Mononuclear cell (primary cell): ENCODE results near the gene AKAP6. TPM values are rescaled to one million over a fixed set of nuclear protein-coding genes. Genes with fewer than 3 reads are reported as not detected.

Source experiments
- H3K27me3 ChIP-seq: 2 replicates; pipeline ENCODE4 v1.6.0; 2011; ENCODE audit warnings: low read length, control low read depth; ENCODE audit not compliant: insufficient read depth
- H3K4me1 ChIP-seq: 2 replicates; pipeline ENCODE4 v1.5.1; 2011; ENCODE audit warnings: mild to moderate bottlenecking, low read length, control low read depth; ENCODE audit not compliant: insufficient read depth
- H3K4me3 ChIP-seq: 2 replicates; pipeline ENCODE4 v1.5.1; 2011; ENCODE audit warnings: mild to moderate bottlenecking, low read length, moderate library complexity
- H3K9me3 ChIP-seq: 2 replicates; pipeline ENCODE4 v1.5.1; 2011; ENCODE audit warnings: low read depth, mild to moderate bottlenecking, control low read depth, low read length
- total RNA-seq: library from RNA; depleted of rRNA; stranded (reverse); fragments of >200 nt; gene quantifications from one replicate; pipeline ENCODE4 v1.2.3, GENCODE V29; 2012

The AKAP6 gene
- total RNA-seq, 1 donor, result 5.6 TPM

DNA sequence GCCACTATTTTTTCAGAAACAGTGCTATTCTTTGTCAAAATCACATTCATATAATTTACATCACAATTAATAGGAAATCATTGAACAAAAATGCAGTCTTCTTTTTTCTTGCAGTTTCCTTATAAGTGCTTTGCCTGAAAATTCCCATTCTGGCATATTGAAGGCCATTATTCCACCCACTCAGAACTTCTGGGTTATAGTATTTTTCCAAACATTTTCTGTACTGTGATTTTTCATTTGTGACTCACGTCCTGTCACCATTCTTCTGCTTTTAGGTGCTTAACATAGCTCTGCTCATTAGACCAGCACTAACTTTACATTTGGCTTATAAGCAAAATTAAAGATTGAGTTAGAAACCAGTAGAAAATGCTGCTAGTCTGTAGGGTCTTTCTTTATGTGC, 368.6 kb downstream of the AKAP6 start:
- H3K4me3 ChIP-seq, result no peak overlapping the region
- H3K27me3 ChIP-seq, result no peaks in the 10 kb centered on the region
- H3K9me3 ChIP-seq, result no peaks in the 10 kb centered on the region
- no peaks in the 10 kb centered on the region for H3K4me1 ChIP-seq

- no peak overlapping the region for H3K4me3 ChIP-seq
- H3K27me3 ChIP-seq, result no peaks in the 10 kb centered on the region
- H3K9me3 ChIP-seq, result no peaks in the 10 kb centered on the region
- H3K4me1 ChIP-seq, result no peaks in the 10 kb centered on the region
Measured at GRCh38 chr14:32698831-32699230, 369.7 kb downstream of the AKAP6 start.

DNA sequence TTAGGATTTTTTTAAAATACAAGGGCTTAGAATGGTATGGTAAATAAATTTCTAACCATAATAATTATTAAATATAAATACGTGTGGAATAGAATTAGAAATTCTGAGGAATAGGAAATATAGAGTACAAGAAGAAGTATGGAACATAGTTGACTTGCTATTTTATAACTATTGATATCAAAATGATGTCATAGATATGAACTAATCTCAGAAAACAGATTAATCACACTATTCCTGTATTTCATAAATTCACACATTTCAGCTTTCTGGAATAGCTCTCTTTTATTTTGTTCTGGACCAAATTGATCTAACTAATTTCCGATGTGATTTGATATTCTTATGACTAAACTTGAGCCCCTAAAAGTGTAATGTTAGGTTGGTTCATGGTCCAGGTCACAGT, 372.4 kb downstream of the AKAP6 start:
- Histone ChIP-seq H3K9me3 (no peaks in the 10 kb centered on the region), H3K4me3 (no peak overlapping the region), H3K27me3 (no peaks in the 10 kb centered on the region), H3K4me1 (no peaks in the 10 kb centered on the region)

DNA sequence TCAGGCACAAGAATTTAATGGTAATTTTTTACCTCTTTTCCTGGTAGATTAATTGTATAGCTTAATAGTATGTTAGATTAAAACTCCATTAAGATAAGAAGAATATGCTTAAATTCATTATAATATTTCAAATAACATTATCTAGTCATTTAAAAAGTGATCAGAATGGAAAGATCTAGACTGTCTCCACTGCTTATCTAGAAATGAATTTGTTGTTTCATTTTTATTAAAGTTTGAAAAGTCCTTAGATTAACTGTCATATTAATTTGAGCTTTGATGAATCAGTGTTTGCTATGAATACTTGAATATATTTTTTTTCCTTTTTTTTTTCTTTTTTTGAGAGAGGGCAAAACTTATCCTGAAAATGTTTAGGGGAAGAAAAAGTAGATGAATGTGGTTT, 373.0 kb downstream of the AKAP6 start:
- Histone ChIP-seq H3K4me3 (no peak overlapping the region), H3K27me3 (no peaks in the 10 kb centered on the region), H3K9me3 (no peaks in the 10 kb centered on the region), H3K4me1 (no peaks in the 10 kb centered on the region)

GRCh38 chr14:32702562-32702961, 373.5 kb downstream of the AKAP6 start:
- no peaks in the 10 kb centered on the region for H3K27me3 ChIP-seq
- no peaks in the 10 kb centered on the region for H3K9me3 ChIP-seq
- H3K4me1 ChIP-seq, result no peaks in the 10 kb centered on the region
- H3K4me3 ChIP-seq, result no peak overlapping the region

DNA sequence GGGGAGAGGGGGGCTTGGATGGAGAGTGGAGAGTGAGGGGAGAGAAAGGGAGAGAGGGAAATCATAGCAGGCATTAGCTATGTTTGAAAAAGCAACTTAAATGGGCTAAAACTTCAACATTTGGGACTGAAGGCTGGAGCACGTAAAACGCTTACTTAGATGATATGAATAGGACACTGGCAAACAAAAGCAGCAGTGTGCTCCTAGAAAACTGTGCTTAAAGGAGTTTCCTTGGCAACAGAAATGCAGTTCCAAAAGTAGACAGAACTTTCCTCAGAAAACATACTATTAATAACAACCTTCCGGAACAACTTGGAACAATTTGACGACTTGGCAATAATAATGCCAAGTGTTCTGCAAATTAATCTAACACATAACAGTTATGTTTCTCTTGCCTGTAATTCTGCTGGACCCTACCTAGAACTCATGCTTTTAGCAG, 374.1 kb downstream of the AKAP6 start:
- Histone ChIP-seq H3K4me3 (no peak overlapping the region), H3K9me3 (no peaks in the 10 kb centered on the region), H3K27me3 (no peaks in the 10 kb centered on the region), H3K4me1 (no peaks in the 10 kb centered on the region)

DNA sequence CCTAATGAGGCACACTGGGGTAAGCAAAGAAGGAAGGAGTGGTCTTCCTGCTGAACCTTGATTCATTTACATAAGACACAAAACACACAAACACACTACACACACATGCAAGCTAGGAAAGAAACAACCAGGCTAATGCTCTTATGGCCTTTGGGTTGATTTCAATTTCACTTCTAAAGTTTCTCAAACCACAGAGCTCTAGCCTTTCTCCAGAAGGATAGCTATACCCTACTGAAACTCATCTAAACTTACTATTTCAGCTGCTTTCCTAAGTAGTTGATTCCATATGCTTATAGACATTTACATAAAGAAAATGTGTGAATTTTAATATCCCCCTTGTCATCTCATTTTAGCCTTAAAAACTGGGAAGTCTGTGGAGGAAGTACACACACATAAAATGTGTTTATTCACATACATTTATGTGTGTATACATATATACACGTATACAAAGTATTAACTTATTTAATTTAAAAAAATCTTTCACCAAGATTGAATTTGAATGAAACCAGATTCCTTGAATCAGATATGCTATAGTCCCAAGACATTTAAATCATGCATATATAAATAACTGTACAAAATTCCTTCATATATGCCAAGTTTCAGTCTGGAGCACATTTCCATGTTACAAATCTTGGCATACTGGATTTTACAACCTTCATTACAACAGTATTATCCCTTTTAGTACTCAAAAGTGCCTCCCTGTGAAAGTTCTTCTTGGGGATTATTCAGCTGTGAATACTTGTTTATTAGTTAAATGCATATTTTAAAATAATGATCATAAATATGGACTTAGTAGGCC, 377.8 kb downstream of the AKAP6 start:
- no peaks in the 10 kb centered on the region for H3K4me1 ChIP-seq
- no peaks in the 10 kb centered on the region for H3K27me3 ChIP-seq
- no peaks in the 10 kb centered on the region for H3K9me3 ChIP-seq
- no peak overlapping the region for H3K4me3 ChIP-seq

GRCh38 chr14:32707742-32708500, 378.8 kb downstream of the AKAP6 start:
- Histone ChIP-seq H3K4me1 (no peaks in the 10 kb centered on the region), H3K9me3 (no peaks in the 10 kb centered on the region), H3K4me3 (no peak overlapping the region), H3K27me3 (no peaks in the 10 kb centered on the region)

- H3K9me3 ChIP-seq, result no peaks in the 10 kb centered on the region
- H3K27me3 ChIP-seq, result no peaks in the 10 kb centered on the region
- H3K4me1 ChIP-seq, result no peaks in the 10 kb centered on the region
Measured at GRCh38 chr14:32709027-32709426, 379.9 kb downstream of the AKAP6 start.

DNA sequence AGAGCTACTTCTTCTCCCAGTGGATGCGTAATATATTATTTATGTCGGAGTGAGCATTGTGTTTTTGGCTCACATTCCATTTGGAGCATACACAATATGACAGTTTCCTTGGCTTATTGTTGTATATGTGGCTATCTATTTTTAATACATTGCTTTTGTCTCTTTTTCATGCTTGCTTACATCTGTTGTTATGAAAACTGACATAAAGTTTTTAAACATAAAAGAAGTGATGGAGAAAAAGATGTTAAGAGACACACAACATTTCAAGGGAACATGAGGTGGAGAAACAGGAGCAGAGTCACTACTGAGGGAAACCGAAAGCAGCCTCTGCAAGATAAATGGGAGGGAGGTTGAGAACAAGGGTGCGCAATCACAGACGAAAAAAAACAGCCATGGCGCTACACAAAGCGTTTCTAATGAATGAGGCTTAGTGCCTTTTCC, 381.2 kb downstream of the AKAP6 start:
- Histone ChIP-seq H3K4me1 (no peaks in the 10 kb centered on the region), H3K27me3 (no peaks in the 10 kb centered on the region), H3K4me3 (no peak overlapping the region), H3K9me3 (no peaks in the 10 kb centered on the region)

More at GRCh38 chr14:32709027-32709426, 379.9 kb downstream of the AKAP6 start:
- H3K4me3 ChIP-seq, result no peak overlapping the region

DNA sequence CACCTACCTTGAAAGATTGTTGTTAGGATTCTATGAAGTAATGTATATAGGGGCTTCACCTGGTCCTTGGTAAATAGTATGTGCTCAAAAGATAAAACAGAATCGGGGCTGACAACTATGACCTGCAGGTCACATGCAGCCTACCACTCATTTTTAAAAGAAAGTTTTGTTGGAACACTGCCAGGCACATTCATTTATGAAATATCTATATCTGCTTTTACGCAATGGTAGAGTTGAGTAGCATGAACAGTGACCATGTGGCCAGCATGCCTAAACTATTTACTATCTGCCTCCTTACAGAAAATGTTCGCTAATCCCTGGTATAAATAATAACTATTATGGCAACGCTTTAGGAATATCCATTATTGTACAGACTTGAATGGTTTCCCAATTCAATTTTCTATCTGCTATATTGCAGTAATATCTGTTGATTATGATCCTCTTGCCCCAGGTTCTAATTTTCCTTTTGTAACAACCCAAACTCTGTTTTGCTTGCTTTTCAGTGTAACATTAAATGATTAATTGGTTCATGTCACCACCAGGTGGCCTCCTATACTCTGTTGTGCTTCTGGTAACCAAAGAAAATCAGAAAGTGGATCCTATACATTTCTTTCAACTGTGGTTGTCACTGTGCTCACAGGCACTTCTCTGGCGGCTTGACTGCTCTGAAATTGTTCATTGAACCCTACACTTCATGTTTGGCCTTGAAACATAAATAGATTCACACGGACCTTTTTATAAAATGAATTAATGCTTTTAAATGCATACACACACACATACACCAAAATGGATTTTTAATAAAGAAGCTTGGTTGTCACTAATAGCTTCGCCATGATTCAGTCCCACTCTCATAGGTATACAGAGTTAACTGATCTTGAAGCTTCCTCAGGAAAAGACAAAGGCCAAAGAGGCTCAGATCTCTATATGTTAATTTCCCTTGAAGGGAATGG, 381.9 kb downstream of the AKAP6 start:
- H3K9me3 ChIP-seq, result no peaks in the 10 kb centered on the region
- H3K4me3 ChIP-seq, result no peak overlapping the region
- H3K4me1 ChIP-seq, result no peaks in the 10 kb centered on the region
- no peaks in the 10 kb centered on the region for H3K27me3 ChIP-seq

GRCh38 chr14:32713856-32714255, 384.8 kb downstream of the AKAP6 start:
- H3K4me3 ChIP-seq, result no peak overlapping the region
- H3K4me1 ChIP-seq, result no peaks in the 10 kb centered on the region
- H3K9me3 ChIP-seq, result no peaks in the 10 kb centered on the region
- no peaks in the 10 kb centered on the region for H3K27me3 ChIP-seq

DNA sequence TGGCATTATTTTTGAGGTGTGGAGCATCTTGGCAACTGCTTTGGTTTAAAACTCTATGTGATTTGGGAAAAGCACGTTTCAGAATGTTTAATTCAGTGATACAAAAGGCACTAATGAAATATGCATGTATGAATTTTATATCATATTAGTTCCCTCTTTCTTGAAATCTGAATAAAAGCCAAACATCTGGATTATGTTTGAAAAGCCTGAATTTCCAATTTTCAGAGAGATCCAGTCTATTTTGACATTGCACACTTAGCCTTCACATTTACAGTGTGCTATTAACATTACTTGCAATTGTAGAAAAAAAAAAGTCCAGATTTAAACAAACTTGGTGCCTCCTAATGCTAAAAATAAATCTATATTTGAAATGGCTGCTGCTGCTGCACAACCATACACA, 390.5 kb downstream of the AKAP6 start:
- Histone ChIP-seq H3K27me3 (no peaks in the 10 kb centered on the region), H3K4me1 (no peaks in the 10 kb centered on the region)

GRCh38 chr14:32720927-32721326, 391.8 kb downstream of the AKAP6 start:
- H3K27me3 ChIP-seq, result no peaks in the 10 kb centered on the region
- H3K4me1 ChIP-seq, result no peaks in the 10 kb centered on the region
- no peak overlapping the region for H3K4me3 ChIP-seq
- H3K9me3 ChIP-seq, result no peaks in the 10 kb centered on the region

More for the DNA sequence above, 390.5 kb downstream of the AKAP6 start:
- H3K4me3 ChIP-seq, result no peak overlapping the region
- H3K9me3 ChIP-seq, result no peaks in the 10 kb centered on the region
